HG02884 (cell line): ENCODE data around the gene ERAL1.
"Not testable (repeated sequence)": the region's sequence is repeated elsewhere in the genome, so short reads cannot be mapped to it uniquely, and the experiment has no call there.

ENCODE experiments used
- ATAC-seq: cut with Tn5 transposase; IDR thresholded peaks from one replicate; pipeline ENCODE4 v1.9.1; 2021; ENCODE audit warnings: mild to moderate bottlenecking, moderate library complexity; ENCODE audit not compliant: unreplicated experiment

Gene ERAL1

DNA sequence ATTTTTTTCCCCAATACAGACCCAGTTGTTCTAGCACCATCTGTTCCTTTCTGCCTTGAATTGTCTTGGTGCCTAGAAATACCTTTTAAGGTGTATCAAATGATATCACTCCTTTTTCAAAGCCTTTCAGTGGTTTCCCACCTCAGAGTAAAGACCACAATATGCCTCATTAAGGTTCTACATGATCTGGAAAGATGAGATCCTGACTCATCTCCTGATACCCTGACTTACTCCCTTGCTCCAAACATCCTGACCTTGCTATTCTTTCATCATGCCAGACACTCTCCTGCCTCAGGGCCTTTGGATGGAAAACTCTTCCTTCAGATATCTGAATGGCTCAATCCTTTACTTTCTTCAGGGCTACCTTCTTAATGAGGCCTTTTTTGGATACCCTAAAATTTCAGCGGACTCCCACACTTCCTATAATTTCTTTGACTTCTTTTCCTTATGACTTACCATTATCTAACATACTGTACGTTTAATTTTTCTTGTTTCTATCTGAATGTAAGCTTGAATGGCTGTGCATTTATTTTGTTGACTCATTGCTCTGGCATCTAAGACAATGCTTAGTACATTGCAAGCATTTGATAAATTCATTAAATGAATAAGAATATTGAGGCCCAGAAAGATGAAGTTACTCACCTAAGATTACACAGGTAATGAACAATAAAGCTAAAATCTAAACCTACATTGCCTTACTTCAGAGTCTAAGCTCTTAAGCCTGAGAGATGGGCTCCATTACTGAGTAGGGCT lies 23.5 kb downstream of the ERAL1 start:
- ATAC-seq, result no peak

DNA sequence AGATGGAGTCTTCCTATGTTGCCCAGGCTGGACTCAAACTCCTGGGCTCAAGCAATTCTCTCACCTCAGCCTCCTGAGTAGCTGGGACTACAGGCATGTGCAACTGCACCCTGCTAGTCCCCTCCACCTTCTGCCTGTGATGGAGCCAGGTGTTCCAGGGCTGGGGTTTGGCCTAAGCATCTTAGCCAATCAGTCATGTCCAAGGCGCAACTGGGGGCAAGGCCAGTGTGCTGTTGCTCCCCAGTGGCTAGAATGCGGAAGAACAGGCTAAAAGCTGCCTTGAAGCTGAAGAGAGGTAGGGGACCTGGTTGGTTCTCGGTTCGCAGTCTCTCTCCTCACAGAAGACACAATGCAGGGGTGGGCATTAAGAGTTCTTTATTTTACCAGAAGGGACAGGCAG lies 24.2 kb downstream of the ERAL1 start:
- ATAC-seq, result no peak

DNA sequence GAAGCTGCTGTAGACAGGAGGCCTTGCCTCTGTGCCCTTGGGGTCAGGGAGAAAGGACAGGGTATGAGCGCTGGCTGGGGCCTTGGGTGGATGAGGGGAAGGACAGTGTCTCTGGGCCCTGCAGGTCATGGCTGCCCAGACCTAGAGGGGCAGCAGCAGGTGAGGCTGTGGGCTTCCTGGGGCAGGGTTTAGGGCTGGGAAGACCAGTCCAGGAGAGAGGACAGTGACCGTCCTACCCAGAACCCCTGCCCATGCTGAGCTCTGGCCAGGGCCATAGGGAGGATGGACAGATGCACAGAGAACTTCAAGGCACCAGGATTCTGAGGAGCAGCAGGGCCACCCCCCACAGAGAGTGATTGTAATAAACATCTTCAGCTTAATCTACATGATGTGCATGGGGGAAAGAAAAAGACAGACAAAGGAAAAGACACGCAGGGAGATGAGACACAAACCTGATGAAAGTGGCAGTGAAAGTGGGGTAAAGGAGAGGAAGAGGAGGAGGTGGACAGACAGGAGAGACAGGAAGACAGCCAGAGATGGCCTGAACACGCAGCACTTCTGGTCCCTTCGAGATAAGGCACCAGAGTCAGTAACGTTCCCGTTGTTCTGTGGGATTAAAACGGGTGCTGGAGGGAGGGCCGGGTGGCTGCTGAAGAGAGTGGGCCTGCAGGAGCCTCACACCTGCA lies 25.2 kb downstream of the ERAL1 start:
- no peak for ATAC-seq

DNA sequence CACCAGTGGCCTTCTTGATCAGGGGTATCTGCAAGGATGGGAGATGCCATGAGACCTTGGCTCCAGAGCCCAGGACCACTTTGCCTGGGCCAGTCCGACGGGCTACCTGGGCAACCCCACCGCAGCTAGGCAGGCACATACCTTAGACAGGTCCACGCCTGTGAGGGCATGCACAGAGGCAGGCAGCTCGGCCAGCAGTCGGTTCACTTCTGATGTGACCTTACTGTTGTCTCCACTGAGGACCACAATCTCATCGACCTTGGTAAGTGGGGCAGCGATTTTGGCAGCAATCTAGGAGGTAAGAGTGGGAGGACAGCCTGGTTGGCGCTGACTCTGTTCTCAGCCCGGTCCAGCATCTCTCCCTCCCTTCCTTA lies 25.7 kb downstream of the ERAL1 start:
- ATAC-seq, result no peak

DNA sequence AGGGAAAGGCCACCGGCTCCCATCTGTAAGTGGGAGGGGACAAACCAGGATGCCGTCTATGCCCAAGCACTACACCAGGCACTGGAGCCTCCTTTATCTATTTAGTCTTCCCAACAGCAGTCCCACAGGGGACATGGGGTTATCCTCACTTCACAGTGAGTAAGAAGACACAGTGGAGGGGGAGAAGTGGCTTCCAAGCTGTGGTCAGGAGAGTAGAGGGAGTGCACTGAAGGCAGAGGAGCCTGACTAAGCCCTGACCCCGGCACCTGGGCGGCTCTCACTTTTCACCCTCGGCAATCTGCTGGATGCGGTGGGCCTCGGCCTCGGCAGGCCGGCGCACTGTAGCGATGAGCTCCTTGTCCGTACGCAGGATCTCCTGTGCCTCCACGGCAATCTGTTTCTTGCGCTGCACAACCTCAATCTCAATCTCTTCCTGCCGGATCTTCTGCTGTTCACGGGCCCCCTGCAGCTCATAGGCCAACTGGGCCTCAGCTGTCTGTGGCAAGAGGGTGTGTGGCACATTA lies 26.8 kb downstream of the ERAL1 start:
- no peak for ATAC-seq

DNA sequence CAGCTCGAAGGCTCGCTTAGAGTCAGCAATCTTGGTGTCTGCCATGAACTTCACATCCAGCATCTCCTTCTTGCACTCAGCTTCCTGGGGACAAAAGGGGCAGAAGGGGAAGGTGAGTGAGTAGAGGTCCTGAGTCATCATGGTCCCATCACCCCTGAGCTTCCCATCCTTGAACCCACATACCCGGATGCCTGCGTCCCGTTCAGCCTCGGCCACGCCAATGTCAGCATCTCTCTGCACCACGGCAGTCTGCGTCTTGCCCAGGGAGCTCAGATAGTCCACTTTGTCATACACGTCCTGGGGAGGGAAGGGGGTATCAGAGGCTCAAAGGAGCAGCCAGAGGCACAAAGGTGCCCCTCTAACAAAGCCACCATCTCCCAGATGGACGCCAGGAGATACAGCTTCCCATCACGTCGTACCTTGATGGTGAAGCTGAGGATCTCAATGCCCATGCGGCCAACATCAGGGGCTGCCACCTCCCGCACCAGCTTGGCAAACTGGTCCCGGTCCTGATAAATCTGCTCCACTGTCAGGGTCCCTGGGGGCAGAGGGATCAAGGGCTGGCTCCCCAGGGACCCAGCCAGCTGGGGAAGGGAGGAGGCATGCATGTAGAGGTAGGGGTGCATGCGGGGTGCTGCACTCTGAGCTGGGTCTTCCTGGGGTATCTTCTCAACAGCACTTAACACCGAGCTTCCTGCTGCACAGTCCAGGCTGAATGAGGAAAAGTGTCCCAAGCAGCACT lies 27.5 kb downstream of the ERAL1 start:
- ATAC-seq, result no peak

DNA sequence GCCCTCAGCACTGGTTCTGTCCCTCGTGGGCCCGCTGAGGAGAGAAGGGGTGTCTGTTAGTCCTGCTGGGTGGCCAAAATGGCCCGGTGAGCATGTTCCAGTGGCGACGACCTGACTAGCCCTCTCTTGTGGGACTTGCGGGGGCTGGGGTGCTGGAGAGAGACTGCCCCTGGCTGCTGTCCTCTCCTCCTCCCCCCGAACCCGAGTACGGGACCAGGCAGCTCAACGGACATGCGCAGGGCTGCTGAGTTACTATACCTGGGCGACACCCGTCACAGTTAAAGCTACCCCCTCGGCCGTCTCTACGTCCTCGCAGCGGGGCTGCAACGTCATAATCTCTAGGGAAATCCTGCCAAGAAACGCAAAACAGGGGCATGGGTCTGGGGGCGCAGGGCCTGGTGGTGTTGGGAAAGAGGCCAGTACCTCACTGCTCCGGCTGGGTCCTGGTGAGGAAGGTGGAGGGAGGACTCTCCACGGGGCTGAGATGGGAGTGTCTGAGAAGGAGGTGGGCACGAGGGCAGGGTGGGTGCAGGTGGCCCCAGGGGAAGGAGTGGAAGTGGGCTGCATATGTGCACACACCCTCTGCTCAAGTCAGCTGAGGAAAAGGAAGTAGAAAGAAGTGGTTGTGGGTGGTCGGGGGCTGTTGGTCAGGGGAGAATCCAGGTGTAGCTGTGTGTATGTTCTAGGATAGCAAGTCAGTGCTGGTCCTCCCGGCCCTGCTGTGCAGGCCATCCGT lies 29.3 kb downstream of the ERAL1 start:
- ATAC-seq, result no peak

DNA sequence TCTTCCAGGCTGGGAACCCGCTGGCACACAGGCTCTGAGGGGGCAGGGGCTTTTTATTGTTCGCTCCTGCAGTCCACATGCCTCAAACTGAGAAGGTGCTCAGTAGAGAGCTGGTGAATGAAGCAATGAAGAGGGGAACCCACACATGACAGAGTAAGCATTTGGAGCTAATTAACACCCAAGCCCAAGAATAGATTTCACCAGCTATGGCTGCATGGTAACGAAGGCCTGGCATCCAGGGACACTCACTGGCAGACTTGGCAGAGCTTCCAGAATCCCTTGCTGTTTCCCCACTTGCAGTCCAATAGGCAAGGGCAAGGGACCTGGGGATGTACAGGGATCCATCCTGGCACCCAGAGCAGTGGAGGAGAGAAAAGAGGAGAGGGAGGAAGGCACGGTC lies 30.5 kb downstream of the ERAL1 start:
- ATAC-seq, result no peak

DNA sequence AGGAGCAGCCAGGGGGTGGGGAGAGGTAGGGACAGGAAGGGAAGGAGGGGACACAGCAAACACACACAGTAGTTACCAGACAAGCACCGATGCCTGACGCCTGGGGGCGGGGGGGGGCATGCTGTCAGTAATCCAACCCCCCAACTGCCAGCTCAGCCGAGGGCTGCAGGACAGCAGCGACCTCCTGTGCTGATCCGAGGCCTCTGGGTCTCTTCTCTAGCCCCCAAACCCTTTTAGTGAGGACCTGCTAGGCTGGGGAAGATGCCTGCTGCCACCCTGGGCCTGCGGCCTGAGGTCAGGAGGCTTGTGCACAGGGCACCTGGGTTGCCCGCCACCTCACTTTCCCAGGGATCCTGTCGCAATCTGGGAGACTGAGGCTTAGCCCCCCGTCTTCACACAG lies 31.1 kb downstream of the ERAL1 start:
- no peak for ATAC-seq

DNA sequence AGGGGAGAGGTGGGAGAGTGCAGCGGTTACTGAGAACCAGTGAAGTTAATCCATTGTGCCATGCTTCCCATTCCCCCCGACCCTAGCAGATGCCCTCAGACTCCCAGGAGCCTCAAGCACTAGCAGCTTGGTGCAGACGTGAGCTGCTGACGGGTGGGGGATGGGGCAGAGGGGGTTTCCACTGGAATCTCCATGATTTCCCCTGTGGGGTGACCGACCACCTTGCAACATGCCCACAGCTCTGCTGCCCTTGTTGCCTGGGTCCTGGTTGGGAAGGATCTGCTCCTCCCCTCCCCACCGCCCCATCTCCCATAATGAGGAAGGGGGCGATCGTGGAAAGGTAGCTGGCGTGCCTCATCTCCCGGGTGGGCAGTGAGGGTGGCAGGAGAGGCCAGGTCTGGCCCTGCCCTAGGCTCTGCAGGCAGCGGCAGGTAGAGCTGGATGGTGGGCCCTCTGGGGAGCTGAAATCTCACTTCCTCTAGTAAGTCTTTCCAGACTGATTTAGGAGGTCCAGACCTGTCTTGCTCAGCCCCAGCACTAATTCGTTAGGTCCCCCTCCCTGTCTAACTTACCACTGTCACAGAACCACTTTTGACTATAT lies 33.2 kb downstream of the ERAL1 start:
- no peak for ATAC-seq

DNA sequence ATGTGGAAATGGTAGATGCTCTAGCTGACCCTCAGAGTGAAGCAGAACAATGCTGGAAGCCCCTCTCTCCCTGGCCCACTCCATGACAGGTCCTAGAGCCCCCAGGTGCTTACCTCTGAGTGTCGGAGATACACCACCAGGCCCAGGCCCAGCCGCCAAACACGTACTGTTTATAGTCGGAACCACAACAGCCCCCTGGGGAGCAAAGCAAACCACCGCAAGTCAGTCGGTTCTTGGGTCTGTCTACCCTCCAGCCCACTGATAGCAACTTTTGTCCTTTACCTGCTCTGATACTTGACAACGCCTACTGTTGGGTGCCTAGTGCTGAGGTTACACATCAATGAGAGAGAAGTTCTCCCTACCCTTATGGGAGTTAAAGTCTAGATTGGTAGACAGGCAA lies 34.0 kb downstream of the ERAL1 start:
- ATAC-seq, result no peak

DNA sequence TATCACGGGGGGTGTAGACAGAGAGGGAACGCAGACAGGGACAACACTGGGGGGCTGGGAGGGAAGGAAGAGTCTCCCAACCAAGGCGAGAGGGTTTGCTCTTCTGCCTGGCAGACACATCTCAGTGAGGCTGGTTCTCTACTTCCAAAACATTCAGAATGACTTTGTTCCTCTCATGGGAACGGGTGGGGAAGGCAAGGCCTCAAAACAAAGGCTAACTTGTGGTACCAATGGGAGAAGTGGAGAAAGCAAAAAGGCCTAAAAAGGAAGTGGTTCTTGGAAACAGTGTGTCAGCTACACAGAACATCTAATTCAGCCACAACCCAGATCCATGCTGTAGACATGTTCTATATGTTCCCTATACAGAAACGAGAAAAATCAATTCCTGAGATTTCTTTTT lies 35.2 kb downstream of the ERAL1 start:
- no peak for ATAC-seq

DNA sequence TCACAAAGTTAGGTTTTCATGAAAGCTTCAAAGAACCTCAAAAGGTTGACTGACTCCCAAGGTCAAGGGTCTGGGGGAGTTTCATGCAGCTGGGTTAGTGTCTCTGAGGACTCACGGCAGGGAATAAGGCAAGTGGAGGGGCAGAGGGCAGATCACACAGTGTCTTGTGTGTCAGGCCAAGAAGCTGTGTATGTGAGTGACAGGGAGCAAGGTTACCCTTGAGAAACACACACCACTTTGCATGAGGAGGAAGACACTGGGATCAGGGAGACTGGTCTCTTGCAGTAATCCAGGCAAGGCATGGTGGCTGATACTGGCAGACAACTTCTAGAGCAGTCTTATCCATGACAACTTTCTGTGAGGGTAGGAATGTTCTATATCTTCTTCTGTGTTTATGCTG lies 36.4 kb downstream of the ERAL1 start:
- no peak for ATAC-seq

DNA sequence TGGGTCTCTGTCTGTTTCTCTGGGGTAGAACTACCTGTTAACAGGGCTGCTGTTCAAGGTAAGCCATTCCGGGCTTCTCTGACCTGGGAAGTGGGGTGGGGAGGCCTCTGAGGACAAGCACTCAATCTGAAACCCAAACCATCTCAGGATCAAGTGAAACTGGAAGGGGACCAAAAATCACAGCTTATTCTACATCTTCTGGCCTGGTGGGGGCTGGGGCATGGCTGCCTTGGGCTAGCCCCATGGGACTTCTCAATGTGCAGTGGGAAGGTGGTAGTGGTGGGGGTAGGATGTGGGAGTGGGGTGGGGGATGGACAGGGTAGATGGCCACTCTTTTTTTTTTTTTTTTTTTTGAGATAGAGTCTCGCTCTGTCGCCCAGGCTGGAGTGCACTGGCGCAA lies 37.2 kb downstream of the ERAL1 start:
- ATAC-seq, result no peak

DNA sequence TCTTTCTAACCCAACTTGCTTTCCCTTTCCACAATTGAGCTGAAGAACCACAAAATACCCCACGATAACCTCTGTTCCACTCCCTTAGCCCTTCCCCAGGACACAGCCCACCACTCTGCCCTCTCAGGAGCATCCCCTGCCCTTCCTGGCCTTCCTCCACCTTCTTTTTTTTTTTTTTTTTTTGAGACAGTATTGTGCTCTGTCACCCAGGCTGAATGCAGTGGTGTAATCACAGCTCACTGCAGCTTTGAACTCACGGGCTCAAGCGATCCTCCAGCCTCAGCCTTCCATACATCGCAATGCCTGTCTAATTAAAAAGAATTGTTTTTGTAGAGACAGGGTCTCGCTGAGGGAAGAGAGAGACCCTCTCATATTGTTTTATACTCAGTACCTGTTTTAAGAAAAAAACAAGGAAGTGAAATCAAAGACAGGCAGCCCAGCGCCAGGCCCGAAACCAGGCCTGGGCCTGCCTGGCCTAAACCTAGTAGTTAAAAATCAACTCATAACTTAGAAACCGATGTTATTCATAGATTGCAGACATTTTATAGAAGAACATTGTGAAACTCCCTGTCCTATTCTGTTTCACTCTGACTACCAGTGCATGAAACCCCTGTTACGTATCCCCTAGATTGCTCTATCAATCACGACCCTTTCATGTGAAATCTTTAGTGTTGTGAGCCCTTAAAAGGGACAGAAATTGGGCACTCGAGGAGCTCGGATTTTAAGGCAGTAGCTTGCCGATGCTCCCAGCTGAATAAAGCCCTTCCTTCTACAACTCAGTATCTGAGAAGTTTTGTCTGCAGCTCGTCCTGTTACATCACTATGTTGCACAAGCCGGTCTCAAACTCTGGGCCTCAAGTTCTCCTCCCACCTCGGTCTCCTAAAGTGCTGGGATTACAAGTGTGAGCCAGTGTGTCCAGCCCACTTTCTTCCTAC lies 38.7 kb downstream of the ERAL1 start:
- not testable (repeated sequence) for ATAC-seq

DNA sequence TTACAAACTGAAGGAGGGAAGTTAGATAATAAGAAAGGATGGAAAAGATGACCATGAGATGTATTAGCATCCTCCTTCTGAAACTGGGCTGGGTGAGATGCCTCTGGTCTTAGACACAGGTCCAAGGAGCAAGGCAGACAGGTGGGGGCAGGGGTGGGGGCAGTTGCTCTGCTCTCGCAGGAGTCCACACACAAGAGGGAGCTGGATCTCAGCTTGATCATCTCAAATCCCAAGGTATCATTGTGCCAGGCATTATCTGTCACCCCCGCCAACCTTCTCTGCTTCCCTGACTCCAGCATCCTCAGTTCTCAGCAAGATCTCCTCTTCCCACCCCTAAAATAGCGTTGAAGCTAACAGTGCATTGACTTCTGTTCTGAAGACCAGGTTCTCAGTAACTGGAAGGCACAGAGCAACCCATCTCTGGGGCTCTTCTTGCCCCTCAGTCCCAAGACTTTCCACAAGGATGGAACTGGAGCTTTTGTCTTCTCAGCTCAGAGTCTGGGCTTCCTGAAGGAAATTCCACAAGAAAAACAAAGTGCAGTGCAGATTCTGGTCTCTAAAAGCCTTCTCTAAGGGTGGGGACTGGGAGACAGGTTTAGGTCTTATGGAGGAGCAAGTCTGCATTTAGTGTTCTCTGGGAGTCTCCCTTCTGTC lies 41.1 kb downstream of the ERAL1 start:
- ATAC-seq, result no peak

DNA sequence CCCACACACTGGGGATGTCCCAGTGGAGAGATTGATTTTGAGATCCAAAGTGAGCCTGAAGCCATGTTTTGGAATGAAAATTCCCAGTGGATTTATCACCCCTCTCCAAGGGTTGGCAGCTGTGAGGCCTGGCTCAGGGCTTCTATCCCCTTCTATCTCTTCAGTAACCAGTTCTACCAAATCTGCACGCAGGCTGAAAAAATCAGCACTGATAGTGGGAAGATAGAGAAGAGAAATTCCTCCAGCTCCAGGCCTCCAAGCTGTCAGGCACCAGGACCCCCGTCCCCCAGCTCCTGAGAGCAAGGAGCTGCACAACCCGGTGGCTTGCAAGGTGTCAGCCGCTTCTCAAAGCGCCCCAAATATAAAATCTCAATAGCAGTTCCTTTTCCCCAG lies 41.7 kb downstream of the ERAL1 start:
- ATAC-seq, result no peak

DNA sequence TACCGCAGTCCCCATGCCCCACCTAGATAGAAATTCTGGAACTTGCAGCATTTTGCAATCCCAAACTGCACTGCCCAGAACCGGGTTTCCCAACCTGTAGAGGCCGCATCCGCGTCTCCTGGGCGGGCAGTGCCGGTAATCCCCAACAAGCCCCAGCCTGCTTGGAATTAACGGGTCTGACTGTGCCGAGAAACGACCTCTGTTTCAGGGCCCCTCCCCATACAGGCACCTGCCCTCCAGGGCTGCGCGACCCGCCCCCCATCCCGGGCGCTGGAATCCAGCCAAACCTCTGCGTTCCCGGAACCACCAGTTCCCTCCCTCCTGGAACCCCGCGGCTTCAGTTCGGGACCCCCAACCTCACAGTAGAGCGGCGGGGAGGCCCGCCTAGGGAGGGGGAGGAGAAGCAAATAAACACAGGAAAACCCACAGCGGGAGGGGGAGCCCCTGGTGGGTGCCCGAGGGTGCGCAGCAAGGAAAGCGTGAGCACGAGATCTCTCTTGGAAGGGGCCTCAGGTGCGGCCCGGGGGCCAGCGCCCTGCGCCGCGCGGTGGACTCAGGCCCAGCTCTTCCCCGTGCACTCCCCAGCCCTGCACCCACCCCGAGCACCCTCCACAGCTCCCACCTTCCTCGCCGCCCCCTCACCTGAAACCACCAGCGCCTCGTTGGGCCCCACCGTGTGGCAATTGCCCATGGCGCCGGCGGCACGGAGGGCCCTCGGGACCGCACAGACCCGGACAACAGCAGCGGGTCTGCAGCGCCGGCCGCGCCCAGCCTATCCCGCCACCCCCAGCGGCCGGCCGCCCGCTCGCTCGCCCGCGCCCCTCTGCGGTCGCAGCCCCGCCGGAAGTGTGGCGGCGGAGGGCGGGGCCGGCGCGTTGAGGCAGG lies 42.3 kb downstream of the ERAL1 start, which contains the start of gene FLOT2:
FLOT2 (minus strand) TSS at position 850 of the 885 bp plus-strand sequence; CDS start at position 691, 159 bp downstream.
- ATAC-seq, result no peak
